Fibroblast of villous mesenchyme (primary cell): Measurements from ENCODE around the gene CD36. TPM values are rescaled to one million over a fixed set of nuclear protein-coding genes. Genes with fewer than 3 reads are reported as not detected.

ENCODE experiments used
- DNase-seq: peaks from one replicate; pipeline ENCODE4 v3.0.0-alpha.2; 2010; ENCODE audit warnings: low read depth
- H3K4me3 ChIP-seq: 2 replicates; pipeline ENCODE4 v1.5.1; 2011; ENCODE audit warnings: low read depth, mild to moderate bottlenecking, low read length
- CTCF ChIP-seq: IDR thresholded peaks from 2 replicates; pipeline ENCODE4 v1.5.1; 2012; ENCODE audit warnings: low read depth, mild to moderate bottlenecking, low read length; ENCODE audit not compliant: insufficient read depth
- total RNA-seq: library from RNA; depleted of rRNA; stranded (reverse); fragments of >200 nt; gene quantifications from 2 replicates; pipeline ENCODE4 v1.2.3, GENCODE V29; 2012

The CD36 gene
- total RNA-seq, 1 donor = 4.3 TPM

DNA sequence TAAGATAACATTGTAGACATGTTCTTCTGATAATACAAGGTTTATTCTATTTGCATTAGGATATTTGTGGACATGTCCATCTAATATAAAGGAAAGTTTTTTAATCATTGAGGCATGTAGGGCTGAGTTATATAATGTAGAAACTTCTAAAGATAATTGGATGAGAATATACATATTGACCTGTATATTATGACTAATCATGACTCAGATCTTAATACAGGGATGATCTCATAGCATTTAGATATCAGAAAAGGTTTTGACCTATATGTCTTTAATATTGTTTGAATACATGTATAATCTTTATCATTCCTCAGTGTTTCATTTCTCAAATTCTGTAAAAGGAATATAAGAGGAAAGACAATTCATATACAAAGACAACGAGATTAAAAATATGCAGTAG, 39.2 kb downstream of the CD36 start:
- TF ChIP-seq CTCF = no peak
- no peak for DNase-seq
- H3K4me3 ChIP-seq = no peak overlapping the region

GRCh38 chr7:80678707-80679106, 40.3 kb downstream of the CD36 start:
- DNase-seq = no peak
- no peak for TF ChIP-seq CTCF
- H3K4me3 ChIP-seq = no peak overlapping the region

- no peak for TF ChIP-seq CTCF
- H3K4me3 ChIP-seq = no peak overlapping the region
- DNase-seq = no peak
Measured at GRCh38 chr7:80679921-80680907, 41.8 kb downstream of the CD36 start.

DNA sequence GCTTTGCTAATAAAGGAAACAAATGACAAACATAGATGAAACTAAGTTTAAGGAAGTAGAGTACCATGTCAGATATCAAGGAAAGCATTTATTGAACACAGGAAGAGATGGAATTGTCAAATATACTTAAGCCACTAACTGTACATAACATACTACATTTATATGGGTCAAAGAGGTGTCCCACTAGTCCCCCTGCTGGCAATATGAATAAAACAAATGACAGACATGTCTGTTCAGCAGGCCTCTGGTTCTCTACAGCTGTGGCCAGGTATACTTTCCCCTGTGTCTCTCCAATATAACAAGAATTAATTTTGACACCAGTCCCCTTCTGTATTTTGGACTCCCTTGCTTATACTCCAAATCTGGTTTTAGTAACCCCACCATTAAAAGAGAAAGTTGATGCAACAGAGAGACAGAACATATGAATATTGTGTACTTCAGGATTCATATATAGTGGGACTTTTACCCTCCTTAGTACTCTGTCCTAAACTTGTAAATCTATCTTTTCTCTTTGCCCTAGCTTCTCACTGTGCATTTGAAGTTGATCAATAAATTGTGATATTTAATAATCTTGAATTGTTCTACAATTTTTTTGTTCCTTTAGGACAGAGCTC, 42.9 kb downstream of the CD36 start:
- DNase-seq = peak; percentile 47
- no peak overlapping the region for H3K4me3 ChIP-seq
- TF ChIP-seq CTCF = peak; percentile 60

DNA sequence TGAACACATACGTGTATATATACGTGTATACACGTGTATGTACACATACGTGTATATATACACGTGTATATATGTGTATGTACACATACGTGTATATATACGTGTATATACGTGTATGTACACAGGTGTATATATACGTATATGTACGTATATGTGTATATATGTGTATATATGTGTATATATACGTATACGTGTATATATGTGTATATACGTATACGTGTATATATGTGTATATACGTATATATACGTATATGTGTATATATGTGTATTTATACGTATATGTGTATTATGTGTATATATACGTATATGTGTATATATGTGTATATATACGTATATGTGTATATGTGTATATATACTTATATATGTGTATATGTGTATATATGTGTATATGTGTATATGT, 44.3 kb downstream of the CD36 start:
- H3K4me3 ChIP-seq = no peak overlapping the region
- no peak for TF ChIP-seq CTCF
- DNase-seq = no peak

GRCh38 chr7:80686576-80686975, 48.1 kb downstream of the CD36 start:
- DNase-seq = no peak
- TF ChIP-seq CTCF = no peak
- no peak overlapping the region for H3K4me3 ChIP-seq
